Vagina (tissue), 2 donors: ENCODE measurements around the gene SYMPK. TPM values are rescaled to one million over a fixed set of nuclear protein-coding genes. Genes with fewer than 3 reads are reported as not detected.

ENCODE experiments used
- DNase-seq, 2 donors: peaks; one replicate each; pipeline ENCODE4 v3.0.0-alpha.2; 2017; ENCODE audit errors: extremely low spot score in 2 of 2
- H3K27ac ChIP-seq: fragments of 200-600 bp; sonication (generic); one replicate; pipeline ENCODE4 v1.5.1; 2019
- H3K27me3 ChIP-seq: fragments of 200-600 bp; sonication (generic); one replicate; pipeline ENCODE4 v1.5.1; 2019
- H3K36me3 ChIP-seq, 2 donors: fragments of 200-600 bp; sonication (generic); one replicate each; pipeline ENCODE4 v1.5.1; 2017 to 2019
- H3K4me1 ChIP-seq: fragments of 200-600 bp; sonication (generic); one replicate; pipeline ENCODE4 v1.5.1; 2019
- H3K4me3 ChIP-seq, 2 donors: fragments of 200-600 bp; sonication (generic); 1 replicate in 1 of 2; 2 replicates in 1 of 2; pipeline ENCODE4 v1.5.1; 2016 to 2019
- H3K9me3 ChIP-seq: fragments of 200-600 bp; sonication (generic); one replicate; pipeline ENCODE4 v1.5.1; 2019
- CTCF ChIP-seq, 3 experiments: fragments of 450-650 bp in 2 of 3; fragments of 200-600 bp in 1 of 3; sonication (generic) in 1 of 3; IDR thresholded peaks; one replicate each; pipeline ENCODE4 v1.5.1; 2017 to 2019; ENCODE audit warnings: antibody characterized with exemption in 3 of 3, mild to moderate bottlenecking in 2 of 3, moderate library complexity in 2 of 3
- POLR2A ChIP-seq, 2 donors: fragments of 450-650 bp; IDR thresholded peaks; one replicate each; pipeline ENCODE4 v1.6.1; 2017; ENCODE audit warnings: antibody characterized with exemption in 2 of 2, mild to moderate bottlenecking in 2 of 2, moderate library complexity in 2 of 2
- POLR2AphosphoS5 ChIP-seq, 2 donors: sonication (generic); formaldehyde crosslinking; IDR thresholded peaks; one replicate each; pipeline ENCODE4 v1.9.0; 2017; ENCODE audit warnings: antibody characterized with exemption in 2 of 2, mild to moderate bottlenecking in 2 of 2, low read depth in 1 of 2; ENCODE audit not compliant: insufficient read depth in 1 of 2
- intact Hi-C: fragments of 100-400 bp; cut with DNase I; formaldehyde crosslinking; loops from one replicate; pipeline ENCODE4 v1.15.1; 2023
- total RNA-seq: library from RNA; depleted of rRNA; stranded (reverse); fragments of >200 nt; gene quantifications from one replicate; pipeline ENCODE4 v1.2.3, GENCODE V29; 2016

The SYMPK gene
- total RNA-seq, 1 donor from 2014 or later: 43.2 TPM

DNA sequence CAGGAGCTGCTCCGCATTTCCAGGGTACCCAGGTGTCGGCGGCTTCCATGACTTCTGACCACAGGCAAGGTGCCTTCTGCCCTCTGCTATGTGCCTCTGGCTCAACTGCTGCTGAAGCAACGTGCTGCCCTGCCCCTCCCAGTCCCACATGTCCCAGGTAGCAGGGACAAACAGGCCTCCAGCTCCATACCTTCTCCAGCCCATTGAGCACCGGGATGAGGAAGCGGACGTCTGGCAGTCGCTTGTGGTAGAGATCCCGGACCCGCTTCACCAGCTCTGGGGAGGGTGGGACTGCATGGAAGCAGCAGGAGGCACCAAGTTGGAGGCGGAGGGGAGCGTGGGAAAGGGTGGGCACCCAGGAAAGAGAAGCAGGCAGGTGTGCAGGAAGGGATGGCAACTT lies 39.8 kb downstream of the SYMPK start:
- Histone ChIP-seq H3K36me3 (peaks cover 0 to 50% of the 10 kb centered on the region in 2 donors), H3K4me3 (no peak overlapping the region), H3K4me1 (no peaks in the 10 kb centered on the region), H3K27me3 (no peaks in the 10 kb centered on the region), H3K9me3 (no peaks in the 10 kb centered on the region), H3K27ac (no peak overlapping the region)
- no peak for DNase-seq
- intact Hi-C loops: no loop called here
- TF ChIP-seq POLR2AphosphoS5 (IDR thresholded peaks at IDR 0.05; ENCODE audit: insufficient read depth in 1 of 2, low read depth in 1 of 2): no peak
- TF ChIP-seq CTCF (IDR thresholded peaks at IDR 0.05): no peak
- no peak for TF ChIP-seq POLR2A (IDR thresholded peaks at IDR 0.05)

- no peaks in the 10 kb centered on the region for H3K4me1 ChIP-seq
- DNase-seq: no peak
- intact Hi-C loops: no loop called here
- H3K27ac ChIP-seq: no peak overlapping the region
- H3K9me3 ChIP-seq: no peaks in the 10 kb centered on the region
- H3K36me3 ChIP-seq: peaks cover 0 to 46% of the 10 kb centered on the region in 2 donors
- H3K27me3 ChIP-seq: no peaks in the 10 kb centered on the region
- TF ChIP-seq CTCF (IDR thresholded peaks at IDR 0.05) (no peak), POLR2AphosphoS5 (IDR thresholded peaks at IDR 0.05; ENCODE audit: insufficient read depth in 1 of 2, low read depth in 1 of 2) (no peak), POLR2A (IDR thresholded peaks at IDR 0.05) (no peak)
- no peak overlapping the region for H3K4me3 ChIP-seq
Observed at GRCh38 chr19:45822716-45823115, 40.2 kb downstream of the SYMPK start.

- Histone ChIP-seq H3K36me3 (peaks cover 0 to 35% of the 10 kb centered on the region in 2 donors), H3K9me3 (no peaks in the 10 kb centered on the region), H3K4me3 (no peak overlapping the region), H3K4me1 (peaks cover 5% of the 10 kb centered on the region), H3K27ac (no peak overlapping the region), H3K27me3 (no peaks in the 10 kb centered on the region)
- intact Hi-C loops: no loop called here
- no peak for DNase-seq
- TF ChIP-seq POLR2AphosphoS5 (IDR thresholded peaks at IDR 0.05; ENCODE audit: insufficient read depth in 1 of 2, low read depth in 1 of 2) (no peak), POLR2A (IDR thresholded peaks at IDR 0.05) (no peak), CTCF (IDR thresholded peaks at IDR 0.05) (no peak)
Observed at GRCh38 chr19:45821570-45821969, 41.4 kb downstream of the SYMPK start.

DNA sequence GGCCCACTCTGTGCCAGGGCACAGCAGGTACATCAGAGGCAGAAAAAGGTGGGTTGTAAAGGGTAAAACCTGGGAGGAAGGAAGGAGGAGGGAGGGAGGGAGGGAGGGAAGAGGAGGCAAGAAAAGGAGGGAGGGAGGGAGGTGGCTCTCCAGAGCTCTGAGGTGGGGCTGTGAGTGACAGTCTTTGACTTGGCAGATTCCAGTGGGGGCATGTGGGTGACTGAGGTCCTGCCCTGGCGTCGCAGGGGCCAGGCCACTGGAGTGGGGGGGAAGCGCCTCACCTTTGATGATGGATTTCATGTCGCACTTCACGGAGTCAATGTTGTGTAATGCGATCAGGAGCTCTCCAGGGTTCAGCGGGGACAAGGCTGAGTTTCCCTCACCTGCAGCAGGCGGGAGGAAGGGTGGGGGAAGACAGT lies 41.8 kb downstream of the SYMPK start:
- H3K36me3 ChIP-seq: peaks cover 0 to 31% of the 10 kb centered on the region in 2 donors

More for the DNA sequence above, 41.8 kb downstream of the SYMPK start:
- no peaks in the 10 kb centered on the region for H3K9me3 ChIP-seq
- no peak overlapping the region for H3K27ac ChIP-seq
- H3K4me1 ChIP-seq: peaks cover 10% of the 10 kb centered on the region
- no peaks in the 10 kb centered on the region for H3K27me3 ChIP-seq
- H3K4me3 ChIP-seq: no peak overlapping the region
- DNase-seq: no peak
- TF ChIP-seq POLR2AphosphoS5 (IDR thresholded peaks at IDR 0.05; ENCODE audit: insufficient read depth in 1 of 2, low read depth in 1 of 2) (no peak), CTCF (IDR thresholded peaks at IDR 0.05) (no peak), POLR2A (IDR thresholded peaks at IDR 0.05) (no peak)
- intact Hi-C loops: no loop called here
